HEK293 (cell line): Measurements from ENCODE around the gene SAP30.

ENCODE experiments used
- CTCF ChIP-seq: fragments of 450-650 bp; formaldehyde crosslinking; IDR thresholded peaks from 2 replicates; pipeline ENCODE4 v1.5.1; 2016; ENCODE audit warnings: missing biosample characterization, missing genetic modification characterization
- TCF7L2 ChIP-seq: IDR thresholded peaks from 2 replicates; pipeline ENCODE4 v1.6.1; 2011; ENCODE audit warnings: low read depth, mild to moderate bottlenecking, inconsistent platforms, low read length, moderate library complexity, borderline replicate concordance
- ZNF311 ChIP-seq: fragments of 450-650 bp; formaldehyde crosslinking; IDR thresholded peaks from 2 replicates; pipeline ENCODE4 v1.5.1; 2017; ENCODE audit warnings: missing biosample characterization, missing genetic modification characterization, borderline replicate concordance
- ZNF394 ChIP-seq: fragments of 450-650 bp; formaldehyde crosslinking; IDR thresholded peaks from 2 replicates; pipeline ENCODE4 v1.5.1; 2016; ENCODE audit warnings: missing biosample characterization, missing genetic modification characterization, mild to moderate bottlenecking, moderate library complexity, borderline replicate concordance

DNA sequence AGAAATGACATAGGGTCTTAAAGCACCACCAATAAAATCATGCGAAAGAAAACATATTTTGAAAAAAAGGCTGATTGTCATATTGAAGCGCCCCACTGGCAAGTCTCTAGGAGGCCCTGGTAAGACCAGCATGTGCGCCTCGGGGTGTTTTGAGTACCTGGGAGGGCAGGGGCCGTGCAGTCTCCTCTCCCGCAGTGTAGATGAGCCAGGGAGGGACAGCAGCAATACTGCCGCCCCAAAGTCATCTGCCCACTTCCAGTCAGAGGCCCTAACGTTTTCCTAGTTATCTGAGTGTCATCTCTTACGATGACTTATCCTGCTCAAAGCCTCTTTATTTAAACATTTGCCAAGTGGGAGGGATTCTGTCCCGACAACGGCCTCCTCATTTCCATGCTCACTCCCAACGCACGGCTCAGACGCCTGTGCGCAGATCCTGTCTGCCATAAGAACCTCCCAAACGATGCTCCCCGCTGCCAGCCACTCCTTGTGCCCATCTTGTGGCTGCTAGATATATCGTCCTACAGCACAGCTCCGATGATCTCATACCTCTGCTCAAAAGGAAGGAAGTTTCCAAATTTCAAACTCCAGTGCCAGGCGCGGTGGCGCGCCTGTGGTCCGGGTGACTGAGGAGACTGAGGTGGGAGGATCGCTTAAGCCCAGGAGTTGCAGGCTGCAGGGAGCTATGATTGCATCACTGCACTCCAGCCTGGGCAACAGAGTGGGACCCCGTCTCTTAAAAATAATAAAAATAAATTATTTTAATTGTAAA is 45.3 kb downstream of the SAP30 start:
- TF ChIP-seq CTCF (no peak), ZNF394 (tag by site-specific recombination) (no peak), TCF7L2 (no peak), ZNF311 (tag by site-specific recombination) (no peak)
